GM21825 (cell line): ENCODE measurements around the gene IRF3.

Experiments used
- ATAC-seq: cut with Tn5 transposase; IDR thresholded peaks from one replicate; pipeline ENCODE4 v1.9.1; 2021; ENCODE audit warnings: mild to moderate bottlenecking, moderate library complexity; ENCODE audit not compliant: unreplicated experiment

Gene IRF3

GRCh38 chr19:49665351-49666119 lies at the start of gene IRF3, which contains the start of gene BCL2L12:
IRF3 (minus strand) TSS chr19:49665857; CDS start chr19:49664838, 1,019 bp downstream.
BCL2L12 (plus strand) TSS chr19:49665933; CDS start chr19:49666693, 760 bp downstream.
- ATAC-seq: peak; percentile 74

- no peak for ATAC-seq
Measured at GRCh38 chr19:49713236-49713845, 47.7 kb upstream of the IRF3 start.

- no peak for ATAC-seq
Measured at GRCh38 chr19:49712397-49712859, 46.8 kb upstream of the IRF3 start.

GRCh38 chr19:49710372-49710951 lies 44.8 kb upstream of the IRF3 start:
- no peak for ATAC-seq

GRCh38 chr19:49705919-49706318 lies 40.3 kb upstream of the IRF3 start:
- ATAC-seq: no peak

- ATAC-seq: no peak
Measured at GRCh38 chr19:49704888-49705642, 39.4 kb upstream of the IRF3 start.

GRCh38 chr19:49701271-49701786 lies 35.7 kb upstream of the IRF3 start:
- no peak for ATAC-seq

- no peak for ATAC-seq
Measured at GRCh38 chr19:49700563-49700962, 34.9 kb upstream of the IRF3 start.

GRCh38 chr19:49699364-49699763 lies 33.7 kb upstream of the IRF3 start:
- ATAC-seq: no peak

- no peak for ATAC-seq
Measured at GRCh38 chr19:49696865-49697264, 31.2 kb upstream of the IRF3 start.

- no peak for ATAC-seq
Measured at GRCh38 chr19:49696115-49696514, 30.5 kb upstream of the IRF3 start.

- no peak for ATAC-seq
Measured at GRCh38 chr19:49692147-49692506, 26.5 kb upstream of the IRF3 start.

GRCh38 chr19:49691243-49692146 lies 25.8 kb upstream of the IRF3 start:
- no peak for ATAC-seq

- no peak for ATAC-seq
Measured at GRCh38 chr19:49690656-49691242, 25.1 kb upstream of the IRF3 start, which contains the start of gene CPT1C. CPT1C (plus strand) TSS chr19:49691116; CDS start chr19:49692253, 1,137 bp downstream.

- ATAC-seq: no peak
Measured at GRCh38 chr19:49690079-49690655, 24.5 kb upstream of the IRF3 start.

- no peak for ATAC-seq
Measured at GRCh38 chr19:49689133-49690078, 23.7 kb upstream of the IRF3 start, which contains the start of gene ADM5. ADM5 (plus strand) TSS chr19:49689594; CDS start chr19:49689838, 244 bp downstream.

- ATAC-seq: no peak
Measured at GRCh38 chr19:49688531-49689132, 23.0 kb upstream of the IRF3 start.
